HG03103 (cell line): ENCODE results near the gene FANCG.

Source experiments
- ATAC-seq: cut with Tn5 transposase; IDR thresholded peaks from one replicate; pipeline ENCODE4 v1.9.1; 2021; ENCODE audit warnings: low read depth; ENCODE audit not compliant: unreplicated experiment

The FANCG gene

DNA sequence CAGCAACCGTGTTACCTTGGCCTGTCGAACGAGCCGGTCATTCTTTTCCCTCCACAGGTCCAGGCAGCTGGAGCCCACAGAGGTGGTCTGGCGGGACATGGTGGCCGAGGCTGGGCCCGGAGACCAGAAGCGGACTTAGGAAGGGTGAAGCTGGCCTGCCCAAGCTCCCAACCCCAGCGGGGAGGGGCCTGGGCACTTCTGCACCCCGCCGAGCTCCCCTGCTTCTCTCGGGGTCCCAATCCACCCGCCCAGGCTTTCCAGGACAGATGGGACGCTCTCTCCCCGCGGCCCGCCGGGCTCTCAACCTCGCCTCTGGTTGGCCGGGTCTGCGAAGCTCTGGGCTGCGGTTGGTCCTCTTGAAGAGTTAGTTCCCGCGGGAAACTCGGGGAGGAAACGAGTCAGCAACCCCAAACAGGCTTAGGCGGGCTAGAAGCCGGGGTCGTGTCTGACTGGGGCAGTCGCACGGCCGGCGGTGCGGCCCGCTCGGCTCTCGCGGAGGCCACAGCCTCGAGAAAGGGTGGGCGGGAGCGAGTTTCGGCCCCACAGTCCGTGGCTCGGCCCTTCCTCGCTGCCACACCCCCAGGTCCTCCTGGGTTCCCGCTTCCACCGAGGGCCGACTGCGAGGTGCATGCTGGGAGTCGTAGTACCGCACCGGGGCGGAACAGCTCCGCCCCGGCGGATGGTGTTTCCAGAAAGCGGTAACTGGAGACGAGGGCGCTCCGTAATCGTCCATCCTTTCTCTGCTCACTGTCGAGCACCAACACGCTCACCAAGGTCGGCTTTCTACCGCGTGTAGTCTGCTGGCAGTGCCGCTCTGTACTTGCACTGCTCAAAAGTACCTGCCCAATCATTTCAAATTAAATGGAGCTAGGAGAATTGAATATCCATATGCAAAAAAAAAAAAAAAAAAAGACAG, at the start of gene FANCG:
Gene FANCG (minus strand): TSS at position 517 of the 916 bp plus-strand sequence. CDS start 418 bp downstream, at position 99.
- peak; percentile 85 for ATAC-seq

DNA sequence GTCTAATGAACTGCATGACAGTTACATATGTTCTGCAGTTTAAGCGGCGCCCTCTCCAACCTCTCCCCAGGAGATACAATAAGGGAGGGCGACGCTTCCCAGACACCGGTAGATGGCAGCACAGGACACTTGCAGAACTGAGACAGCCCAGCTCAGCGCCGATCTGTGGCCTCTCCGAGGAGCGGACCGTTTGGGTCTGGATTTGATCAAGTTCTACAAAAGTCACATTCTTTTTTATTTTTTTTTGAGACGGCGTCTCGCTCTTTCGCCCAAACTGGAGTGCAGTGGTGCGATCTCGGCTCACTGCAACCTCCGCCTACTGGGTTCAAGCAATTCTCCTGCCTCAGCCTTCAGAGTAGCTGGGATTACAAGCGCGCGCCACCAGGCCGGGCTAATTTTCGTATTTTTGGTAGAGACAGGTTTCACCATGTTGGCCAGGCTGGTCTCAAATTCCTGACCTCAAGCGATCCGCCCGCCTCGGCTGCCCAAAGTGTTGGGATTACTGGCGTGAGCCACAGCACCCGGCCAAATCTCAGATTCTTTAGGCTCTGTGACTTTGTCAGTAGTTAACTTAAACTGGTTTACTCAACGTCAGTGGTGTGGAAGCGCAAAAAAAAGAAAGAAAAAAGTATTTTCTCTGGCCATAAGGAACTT, 37.3 kb upstream of the FANCG start:
- ATAC-seq = peak; percentile 34

DNA sequence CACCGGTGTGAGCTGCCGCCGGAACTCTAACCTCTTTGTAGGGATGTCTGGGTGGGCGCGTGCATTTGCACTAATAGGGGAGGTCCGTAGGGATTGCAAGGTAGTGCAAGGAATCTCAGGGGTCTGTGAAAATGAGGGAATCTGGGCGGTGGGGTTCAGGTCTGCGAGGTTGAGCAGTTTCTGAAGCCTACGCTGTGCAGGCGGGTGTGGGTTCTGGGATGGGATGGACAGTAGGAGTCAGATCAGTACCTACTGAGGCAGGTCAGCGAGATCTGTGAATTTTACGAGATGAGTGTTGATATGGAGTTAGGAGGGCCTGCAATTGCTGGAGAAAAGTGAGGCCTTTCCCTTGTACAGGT, 36.8 kb upstream of the FANCG start:
- no peak for ATAC-seq

DNA sequence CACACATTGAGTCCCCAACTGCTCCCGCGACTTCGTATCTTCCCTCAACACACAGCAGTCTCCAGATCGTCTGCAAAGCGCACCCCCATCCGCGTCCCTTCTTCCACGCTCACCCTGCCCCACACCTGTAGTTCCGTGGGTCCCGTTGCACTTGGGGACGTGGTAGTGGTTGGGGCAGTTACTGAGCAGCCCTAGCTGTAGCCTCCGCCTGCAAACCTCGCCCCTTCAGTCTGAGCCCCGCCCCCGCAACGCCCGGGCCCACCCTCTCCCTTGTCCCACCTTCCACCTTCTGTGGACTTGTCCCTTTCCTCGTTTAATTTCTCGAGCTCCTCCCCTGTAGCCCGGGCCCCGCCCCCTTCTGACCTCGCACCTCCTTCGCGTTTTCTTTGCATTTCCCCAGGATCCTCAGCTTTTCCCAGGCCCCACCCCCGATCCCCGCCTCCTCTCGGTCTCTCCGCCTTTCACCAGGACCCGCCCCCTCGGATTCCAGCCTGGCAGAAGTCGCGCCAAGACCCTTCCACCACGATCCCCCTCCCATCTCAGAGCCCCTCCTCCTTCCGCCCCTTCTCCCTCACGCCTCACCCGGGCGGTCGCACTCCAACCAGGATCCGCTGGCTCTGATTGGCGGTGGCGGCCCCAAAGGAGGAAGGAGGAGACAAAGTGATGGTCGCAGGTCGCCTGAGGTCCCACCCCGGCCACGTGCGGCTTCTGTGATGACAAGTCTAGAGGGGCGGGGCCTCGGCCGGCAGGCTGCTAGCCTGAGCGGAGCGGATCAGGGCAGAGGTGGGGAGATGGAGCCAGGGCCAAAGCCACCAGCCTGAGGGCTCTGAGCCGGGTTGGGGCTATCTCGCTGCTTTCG, 36.2 kb upstream of the FANCG start, which contains the start of gene ATOSB:
Gene ATOSB (minus strand): TSS at position 183 of the 859 bp plus-strand sequence. CDS start 7,588 bp downstream, outside the sequence.
- ATAC-seq = peak; percentile 46

DNA sequence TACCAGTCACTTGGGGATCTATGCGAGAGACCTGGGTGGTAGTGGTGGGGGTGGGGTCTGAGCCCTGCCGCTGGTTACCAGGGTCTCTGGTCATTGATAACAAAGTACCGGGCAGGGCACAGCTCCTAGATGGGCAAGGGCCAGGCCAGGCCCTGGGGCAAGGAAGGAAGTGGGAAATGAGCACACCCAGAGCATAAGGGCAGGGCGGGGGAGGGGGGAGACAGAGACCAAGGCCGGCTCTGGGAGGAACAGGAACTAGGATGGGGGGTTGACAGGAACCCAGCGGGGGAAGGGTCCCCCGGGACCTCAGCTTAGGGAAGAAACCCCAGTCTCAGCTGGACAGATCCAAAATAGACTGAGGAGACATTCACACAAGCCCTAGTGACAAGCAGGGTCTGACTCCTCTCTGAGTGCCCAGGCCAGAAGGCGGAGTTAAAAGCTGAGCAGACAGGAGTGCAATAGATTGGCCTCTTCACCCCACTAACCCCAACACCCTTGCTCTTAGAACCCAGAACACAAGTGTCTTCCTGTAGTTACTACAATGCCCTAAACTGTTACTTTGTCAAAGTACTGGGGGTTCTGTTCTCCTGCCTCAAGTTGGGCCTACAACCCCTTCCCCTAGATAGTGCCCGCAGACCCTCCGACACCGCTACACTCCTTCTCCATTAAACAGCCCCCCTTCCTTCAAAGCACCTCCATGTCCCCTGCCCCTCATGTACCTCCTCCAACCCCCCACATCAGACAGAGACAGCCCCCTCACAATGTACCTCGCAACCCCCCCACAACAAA, 35.3 kb upstream of the FANCG start:
- ATAC-seq = no peak

DNA sequence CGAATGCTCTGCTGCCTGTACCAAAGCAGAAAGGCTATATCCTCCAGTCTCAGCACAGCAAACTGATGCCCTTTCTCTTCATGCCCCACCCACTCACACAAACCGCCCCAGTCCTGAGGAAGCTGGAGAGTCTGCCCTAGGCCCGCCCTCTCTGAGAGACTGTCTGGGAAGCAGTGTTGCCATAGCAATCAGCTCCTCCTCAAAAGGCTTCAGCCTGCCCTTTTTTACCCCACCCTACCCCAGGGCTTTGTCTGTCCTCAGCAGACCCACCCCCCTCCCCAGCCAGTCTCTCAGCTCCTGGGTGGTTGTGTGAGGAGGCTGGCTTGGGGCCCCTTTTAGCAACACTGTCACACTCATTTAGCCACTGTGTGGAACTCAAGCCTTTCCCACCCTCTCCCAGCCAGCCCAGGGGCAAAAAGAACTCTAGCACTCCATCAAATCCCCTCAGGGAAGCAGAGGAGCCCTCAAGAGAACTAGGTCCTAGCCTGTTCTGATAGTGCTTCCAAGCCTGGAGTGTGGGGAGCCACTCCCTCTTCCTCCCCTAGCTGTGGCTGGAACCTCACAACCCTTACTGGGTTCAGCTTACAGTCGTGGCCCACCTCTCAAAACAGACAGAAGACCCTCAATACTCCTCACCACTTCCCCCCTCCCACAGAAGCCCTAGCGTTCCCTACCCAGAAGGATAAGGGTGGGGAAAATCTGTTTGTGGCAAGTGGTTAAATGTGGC, 34.5 kb upstream of the FANCG start:
- no peak for ATAC-seq

DNA sequence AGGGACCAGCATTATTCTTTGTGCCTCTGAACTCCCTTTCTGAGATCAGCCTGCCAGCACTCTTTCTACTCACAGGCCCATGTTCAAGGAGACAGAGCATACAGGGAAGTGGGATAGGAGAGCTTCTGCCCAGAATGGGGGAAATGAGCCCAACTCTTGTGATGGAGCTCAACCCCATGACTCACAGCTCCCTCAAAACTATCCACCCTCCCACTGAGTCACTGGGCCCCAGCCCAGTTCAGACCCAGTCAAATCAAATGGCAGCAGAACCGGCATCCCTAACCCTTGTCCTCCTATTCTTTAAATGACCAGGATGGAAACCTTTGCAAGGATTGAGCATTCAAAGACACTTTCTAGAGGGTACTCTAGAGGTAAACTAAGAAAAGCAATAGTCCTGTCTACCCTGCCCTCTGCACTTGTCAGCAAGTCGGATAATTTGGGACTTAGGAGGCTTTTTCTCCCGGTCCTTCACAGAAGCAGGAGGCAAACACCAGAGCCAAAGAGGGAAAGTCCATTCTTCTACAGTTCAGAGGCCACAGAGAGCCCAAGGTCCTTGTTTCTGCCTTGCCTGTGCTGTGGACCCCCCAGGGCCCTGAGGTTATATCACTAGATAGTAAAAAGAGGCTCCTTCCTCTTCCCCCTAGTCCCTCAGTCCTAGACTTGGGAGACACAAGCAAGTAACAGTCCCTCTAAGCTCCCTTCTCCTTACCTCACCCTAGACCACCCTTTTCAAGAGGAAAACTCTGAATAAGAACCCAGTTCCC, 32.7 kb upstream of the FANCG start:
- no peak for ATAC-seq

DNA sequence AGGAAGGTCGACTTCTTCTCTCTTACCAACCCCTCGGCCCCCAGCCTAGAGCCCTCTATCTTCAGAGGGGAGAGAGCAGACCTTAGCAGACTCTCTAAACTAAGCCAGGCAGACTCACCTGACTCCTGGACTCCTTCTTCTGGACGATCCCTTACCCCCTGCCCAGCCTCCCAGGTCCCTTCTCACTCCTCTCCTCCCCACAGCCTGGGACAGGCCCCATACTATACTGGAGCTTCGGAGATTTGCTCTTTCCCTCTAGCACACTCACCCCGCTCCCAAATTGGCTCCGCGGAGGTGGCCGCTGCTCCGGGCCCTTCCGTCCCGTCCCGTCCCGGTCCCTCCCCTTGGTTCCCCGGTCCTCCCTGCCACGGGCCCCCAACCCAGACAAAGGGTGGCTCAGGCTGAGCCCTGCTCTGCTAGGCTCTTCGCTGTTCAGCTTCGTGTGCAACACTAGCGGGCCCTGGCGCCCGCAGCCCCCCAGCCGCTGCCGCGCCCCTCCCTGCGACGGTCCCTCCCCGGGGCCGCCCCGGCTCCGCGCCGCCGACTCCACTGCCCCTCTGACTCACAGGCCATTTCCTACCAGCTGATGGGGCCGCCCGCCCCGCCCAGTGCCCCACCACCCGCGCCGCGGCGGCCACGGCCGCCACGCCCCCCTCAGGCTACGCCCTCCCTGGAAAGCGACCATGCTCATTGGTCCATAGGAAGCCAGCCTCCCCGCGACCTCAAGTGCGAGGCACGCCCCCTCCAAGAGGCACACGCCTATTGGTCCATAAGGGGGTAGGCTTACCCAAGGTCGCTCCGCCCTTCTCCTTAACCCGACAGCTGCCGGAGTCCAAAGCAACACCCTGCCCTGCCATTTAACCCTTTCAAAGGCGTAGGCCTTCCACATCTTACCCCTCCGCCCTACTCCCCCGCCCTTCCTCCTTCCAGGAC, 31.5 kb upstream of the FANCG start:
- peak; percentile 63 for ATAC-seq

DNA sequence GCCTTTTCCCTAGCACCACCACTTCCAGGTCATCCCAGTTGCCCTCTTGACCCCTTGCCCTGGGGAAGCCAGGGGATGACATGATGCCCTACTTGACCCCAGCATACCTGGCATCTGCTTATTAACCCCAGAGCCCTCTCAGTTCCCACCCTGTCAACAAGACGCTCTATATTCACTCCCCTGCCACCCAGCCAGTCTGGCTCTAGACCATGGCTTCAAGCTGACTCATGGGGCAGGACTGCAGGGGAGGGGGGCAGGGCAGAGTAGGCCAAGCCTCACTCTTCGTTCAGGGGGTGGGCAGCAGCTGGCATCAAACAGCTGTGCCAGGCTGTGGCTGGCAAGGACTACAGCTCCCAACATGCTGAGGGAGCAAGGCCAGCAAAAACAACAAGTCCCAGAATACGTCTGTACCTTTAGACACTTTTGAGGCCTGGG, 30.6 kb upstream of the FANCG start:
- no peak for ATAC-seq

DNA sequence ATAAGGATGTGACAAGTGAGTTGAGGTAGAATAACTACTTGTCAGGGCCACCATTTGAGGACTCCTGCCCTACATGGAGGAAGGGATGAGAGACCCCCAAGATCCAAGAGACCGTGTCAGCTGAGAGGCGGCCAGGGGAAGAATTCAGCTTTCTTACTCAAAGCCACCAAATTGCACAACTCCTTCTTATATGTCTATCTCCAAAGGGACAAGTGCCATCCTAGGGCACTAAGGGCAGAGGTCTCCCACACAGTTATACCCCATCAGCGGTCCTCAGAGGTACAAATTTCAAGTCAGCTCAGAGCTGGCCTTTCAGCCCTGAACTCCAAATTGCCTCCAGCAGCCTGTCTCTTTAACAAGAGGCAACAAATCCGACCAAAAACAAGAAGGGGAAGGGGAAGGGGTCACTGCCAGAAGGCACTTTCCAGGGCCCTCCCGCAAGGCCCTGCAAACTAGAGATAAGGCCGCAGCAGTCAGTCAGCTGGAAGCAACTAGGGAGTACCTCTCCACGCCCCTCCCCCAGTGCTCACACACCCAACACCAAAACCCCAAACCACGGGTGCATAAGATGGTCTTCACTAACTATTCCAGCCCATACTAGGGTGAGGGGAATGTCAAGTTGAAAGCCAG, 29.3 kb upstream of the FANCG start:
- no peak for ATAC-seq

DNA sequence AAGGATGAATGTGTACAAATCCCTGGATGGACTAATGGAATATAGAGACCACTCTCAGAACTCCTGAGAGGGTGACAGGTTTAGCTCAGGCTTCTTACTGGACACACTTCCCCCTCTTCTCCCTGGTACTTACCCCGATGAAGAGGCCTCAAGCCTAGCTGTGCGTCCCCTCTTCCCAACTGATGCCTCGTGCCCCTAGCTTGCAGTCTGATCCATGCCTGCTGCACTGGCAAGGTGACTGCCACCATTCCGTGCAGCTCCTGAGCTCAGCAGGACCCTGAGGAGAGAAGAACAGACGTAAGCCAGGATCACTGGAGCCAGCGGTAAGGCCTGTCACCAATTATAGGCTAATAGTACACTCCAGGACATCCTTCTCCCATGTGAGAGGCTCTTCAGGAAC, 28.7 kb upstream of the FANCG start:
- ATAC-seq = no peak

DNA sequence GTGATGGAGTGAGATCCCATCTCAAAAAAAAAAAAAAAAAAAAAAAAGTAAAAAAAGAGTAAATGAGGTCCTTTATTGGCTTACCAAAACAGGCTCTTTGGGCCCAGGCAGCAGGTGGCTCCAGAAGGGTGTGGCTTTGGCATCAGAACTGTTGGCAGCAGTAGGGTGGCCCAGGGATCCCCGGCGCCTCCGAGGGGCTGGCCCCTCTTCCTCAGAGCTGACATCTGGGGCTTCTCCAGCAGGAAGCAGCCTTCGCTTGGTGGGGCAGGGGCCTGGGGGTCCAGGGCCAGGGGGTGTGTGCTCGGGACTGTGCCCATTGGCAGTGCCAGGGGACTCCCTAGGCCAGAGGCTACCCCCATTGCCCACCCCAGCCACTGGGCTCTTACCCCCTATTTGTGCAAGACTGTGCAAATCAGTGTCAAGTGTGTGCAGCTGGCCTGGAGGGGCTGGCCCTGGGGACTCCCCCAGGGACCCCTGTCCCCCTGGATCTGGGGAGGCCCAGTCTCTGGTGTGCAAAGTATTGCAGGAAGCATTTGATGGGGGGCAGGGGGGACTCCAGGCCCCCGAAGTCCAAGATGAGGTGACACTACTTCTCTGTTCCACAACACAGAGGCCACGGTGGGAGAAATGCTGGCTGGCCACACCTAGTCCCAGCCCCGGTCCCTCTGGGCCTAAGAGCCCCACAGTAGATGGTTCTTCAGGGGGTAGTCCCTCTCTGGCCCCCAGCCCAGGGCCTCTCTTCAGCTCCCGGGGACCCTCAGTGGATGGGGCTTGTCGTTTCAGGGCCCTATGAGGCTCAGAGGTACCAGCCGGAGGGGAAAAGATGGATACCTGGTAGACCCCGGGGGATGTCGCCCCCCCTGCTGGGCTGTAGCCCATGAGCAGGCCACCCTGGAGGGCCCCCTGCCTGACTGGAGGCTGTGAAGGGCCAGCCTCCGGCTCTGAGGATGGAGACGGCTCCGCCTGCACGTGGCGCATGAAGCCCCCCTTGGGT, 27.9 kb upstream of the FANCG start:
- no peak for ATAC-seq

DNA sequence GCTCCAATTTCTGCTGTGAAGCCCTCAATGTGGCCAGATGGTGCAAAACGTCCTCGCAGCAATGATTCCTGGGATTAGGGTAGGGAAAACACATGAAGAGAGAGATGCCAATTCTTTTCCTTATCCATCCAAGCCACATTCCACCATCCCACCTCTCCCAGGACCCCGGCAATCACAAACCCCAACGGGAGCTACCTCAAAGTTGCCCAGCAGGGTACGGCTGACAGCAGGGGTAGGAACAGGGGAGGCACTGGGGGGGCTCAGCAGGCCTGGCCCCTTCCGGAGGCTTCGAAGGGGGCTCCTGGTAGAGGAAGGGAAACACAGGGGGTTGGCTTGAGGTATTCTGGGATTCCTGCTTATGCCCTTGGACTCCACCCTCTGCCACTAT, 26.6 kb upstream of the FANCG start:
- no peak for ATAC-seq

DNA sequence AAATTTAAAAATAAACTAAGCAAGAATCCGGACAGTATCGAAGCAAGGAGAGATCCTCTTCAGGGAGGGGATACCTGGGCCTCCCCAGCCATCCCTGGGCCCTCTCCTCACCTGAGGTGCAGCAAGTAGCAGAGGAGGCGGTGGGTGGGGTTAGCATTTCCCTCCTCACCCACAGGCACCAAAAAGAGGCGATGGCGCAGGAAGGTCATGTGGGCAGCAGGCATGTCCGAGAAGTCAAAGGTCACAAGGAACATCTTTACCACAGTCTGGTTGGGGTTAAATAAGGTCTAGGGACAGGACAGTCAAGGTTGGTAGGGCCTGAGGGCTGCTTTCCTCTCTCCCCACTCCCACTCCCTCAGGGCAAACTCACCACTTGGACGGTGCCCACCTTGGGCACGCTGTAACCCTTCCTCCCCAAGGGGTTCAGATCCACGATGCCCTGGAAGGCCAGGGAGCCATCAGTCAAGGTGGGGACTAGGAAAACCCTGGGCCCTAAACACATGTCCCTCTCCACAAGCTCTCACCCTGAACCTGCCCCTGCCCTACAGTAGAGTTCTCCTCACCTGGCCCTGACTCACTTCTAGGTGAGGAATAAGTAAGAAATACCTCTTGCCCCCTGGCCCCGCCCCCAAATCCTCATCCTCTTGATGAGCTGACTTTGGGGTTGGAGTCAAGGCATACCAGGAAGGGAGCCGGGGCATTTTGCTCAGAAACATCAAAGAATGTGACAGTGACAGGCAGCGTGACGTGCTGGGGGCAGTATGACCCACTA, 26.0 kb upstream of the FANCG start:
- no peak for ATAC-seq

DNA sequence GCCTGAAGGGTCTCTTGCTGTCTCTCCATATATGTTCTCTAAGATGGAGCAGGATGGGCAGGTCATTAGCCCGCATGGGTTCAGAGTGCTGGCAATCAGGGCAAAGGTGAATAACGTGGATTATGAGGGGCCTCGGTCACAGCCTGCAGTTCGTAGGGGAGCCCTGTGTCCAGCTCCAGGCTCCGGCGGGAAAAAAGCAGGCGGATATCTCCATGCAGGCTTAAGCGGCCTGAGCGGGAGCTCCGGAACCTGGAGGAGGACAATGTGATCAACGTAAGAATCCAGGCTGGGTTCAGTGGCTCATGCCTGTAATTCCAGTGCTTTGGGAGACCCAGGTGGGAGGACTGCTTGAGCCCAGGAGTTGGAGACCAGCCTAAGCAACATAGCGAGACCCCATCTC, 25.4 kb upstream of the FANCG start:
- no peak for ATAC-seq
